ENCODE measurements around the gene B9D2.

Gene B9D2

DNA sequence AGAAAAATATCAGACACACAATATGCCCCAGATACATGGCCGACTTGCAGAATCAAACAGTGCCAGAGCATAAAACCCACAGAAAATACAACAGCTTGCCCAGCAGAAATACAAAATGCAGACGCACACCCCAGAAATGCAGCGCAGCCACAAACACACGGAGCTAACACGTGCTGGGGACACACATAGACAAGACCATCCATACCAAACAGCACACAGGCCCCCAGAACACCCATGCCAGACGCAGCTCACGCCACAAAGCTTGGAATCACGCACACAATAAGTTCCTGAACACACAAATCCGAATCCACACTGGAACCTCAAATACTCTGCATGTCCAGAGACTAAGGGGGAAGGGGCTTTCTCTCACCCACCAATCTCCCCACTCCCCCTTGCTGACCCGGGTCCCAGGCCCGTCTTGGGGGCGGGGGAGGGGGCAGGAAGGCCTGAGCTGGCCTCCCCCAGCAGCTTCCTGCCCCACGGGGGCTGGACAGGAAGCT is 36.8 kb downstream of the B9D2 start:
- peak in 1 of 2 donors; percentile 48 for DNase-seq

DNA sequence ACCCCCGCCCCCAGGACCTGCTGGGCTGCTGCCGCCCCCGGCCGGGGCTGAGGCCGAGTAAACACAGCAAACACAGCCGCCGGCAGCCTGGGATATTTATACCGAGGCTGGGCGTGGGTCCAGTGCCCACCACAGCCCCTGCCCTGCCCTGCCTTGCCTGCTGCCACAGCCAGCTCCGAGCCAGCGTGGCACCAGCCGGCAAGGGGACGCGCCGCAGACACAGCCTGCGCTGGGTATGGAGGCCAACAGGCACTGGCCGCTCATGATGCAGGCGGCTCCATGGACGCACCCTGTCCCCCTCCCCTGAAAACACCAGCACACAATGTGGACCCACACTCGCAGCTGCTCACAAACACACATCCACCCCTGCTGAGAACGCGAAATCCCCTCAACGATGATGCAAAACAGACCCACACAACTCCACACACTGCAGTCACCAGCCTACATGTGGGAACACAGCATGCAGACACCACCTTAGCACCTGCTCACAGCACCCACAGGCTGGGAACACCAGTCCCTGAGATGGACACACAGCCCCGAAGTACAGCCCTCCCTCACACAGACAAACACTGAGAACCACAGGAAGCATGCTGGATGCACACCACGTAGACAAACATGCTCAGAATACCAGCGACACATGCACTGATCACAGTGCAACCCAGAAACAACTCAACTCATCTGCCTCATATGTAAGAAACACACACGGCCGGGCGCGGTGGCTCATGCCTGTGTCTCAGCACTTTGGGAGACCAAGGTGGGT is 37.8 kb downstream of the B9D2 start:
- DNase-seq, result peak; percentile 48 to 63

DNA sequence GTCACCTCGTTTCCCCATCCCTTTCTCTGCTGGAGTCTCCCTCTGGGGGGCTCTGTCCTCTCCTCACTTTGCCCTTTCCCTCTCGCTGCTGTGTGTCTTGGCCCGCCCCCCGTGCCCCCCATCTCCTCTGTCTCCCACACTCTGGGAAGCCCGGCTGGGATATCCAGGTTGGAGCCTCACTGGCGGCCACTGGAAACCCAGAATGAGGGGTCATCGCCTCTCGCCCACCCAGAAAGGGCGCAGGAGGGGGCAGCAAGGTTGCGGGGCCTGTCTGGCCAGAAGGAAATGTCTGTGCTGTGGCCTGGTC is 38.4 kb downstream of the B9D2 start:
- DNase-seq, result no peak

DNA sequence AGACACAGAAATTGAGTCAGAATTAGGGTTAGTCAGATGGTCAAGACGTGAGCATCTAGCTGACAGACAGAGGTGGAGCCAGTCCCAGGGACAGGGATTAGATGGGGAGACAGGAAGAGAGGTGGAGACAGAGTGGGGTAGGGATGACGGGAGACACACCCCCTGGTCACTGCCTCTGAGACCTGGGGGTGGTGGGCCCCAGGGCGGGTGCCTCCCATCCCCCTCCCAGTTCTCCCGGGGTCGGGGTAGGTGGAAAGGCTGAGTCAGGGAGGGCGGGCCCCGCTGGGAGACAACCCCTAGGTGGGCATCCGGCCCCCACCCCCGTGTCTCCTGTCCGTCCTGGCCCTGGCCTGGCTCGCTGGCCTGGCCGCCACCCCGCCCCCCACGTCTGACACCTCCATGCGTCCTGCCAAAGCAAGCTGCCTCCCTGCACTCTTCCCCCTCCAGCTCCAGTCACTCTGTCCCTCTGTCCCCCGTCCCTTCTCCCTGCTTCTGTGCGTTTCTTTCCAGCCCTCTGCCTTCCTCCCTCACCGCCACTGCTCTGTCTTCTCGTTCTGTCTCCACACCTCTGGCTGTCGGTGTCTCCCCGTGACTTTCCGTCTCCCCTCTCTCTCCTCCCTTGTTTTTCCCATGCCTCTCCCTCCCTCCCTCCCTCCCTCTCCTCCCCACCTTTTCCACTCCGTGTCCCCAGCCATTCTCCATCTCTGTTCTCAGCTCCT is 38.9 kb downstream of the B9D2 start:
- peak in 1 of 2 donors; percentile 33 for DNase-seq

DNA sequence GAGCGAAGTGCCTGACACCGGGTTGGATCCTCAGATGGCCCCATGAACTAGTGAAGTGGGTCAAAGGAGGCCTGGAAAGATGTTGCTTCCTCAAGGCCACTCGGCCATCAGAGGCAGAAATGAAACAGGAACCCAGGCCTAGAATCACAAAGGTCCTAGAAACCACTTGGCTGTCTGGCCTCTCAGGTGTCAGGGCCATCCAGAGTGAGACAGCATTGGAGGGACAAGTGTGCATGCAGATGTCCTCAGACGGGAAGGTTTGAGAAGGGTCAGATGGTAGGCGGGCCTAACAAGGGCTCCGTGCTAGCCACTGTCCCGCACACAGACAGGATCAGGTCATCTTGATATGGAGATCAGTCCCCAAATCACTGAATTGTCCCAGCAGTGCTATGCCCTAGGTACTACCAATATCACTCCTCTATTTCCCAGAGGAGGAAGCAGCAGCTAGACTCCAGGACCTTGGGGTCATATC is 39.7 kb downstream of the B9D2 start:
- peak; percentile 66 to 71 for DNase-seq

DNA sequence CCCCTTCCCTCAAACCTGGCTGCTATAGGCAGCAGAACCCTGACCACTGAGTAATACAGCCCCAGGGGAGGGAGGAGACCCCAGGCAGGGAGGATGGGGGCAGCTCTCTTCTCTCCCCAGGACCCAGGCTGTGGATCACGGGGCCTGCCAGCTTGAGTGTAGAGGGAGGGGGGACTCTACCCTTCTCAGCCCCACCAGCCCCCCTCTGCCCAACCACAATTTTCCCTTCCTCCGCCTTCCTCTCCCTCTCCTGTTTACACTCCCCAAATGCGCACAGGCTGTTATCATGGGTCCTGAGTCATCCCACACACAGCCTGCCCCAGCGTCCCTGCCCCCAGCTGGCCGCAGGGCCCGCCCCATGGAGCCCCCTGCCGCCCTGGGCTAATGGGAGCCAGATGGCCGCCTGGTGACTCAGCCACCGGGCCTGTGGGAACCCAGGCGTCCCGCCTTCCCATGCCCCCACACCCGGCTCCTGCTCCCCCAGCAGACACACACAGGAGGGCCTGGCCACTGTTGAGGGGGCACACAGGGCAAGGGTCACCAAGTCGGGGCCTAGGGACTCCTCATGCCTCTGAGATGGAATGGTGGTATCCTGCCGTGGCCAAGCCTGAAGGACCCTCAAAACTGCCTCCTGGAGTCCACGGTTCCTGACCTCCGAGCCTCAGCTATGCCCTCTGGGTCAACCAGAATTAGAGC is 40.4 kb downstream of the B9D2 start:
- peak; percentile 25 to 50 for DNase-seq

DNA sequence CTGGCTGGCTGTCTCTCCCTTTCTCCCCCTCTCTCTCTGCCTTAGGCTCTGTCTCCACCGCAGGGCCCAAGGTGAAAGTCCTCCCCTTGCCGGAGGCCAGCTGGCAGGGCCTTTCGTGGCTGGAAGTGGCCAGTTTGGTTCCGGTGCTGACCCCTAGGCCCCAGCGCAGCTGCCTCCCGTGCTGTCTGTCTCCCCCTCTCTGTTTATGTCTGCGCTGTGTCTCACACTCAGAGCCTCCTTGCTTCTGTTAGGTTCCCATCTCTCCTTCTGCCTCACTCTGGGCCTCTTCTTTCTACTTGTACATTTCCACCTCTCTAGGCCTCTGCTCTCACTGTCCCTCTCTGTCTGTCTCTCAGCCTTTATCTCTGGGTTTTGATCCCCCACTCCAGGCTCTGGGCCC is 40.9 kb downstream of the B9D2 start:
- DNase-seq, result no peak

DNA sequence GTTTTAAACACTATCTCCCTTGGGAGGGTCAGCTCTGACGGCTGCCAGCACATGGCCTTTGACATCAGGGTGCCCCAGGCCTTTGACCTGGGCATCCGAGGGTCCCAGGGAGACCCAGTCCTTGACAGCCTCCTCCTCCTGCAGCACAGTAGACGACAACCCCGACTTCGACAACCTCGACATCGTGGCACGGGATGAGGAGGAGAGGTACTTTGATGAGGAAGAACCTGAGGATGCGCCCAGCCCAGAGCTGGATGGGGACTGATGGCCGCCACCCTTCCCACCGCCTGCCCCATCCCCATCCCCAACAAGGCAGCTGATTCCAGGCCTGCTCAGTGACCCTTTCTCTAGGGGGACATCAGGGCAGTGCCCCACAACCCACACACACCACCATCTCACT is 41.5 kb downstream of the B9D2 start:
- DNase-seq, result no peak

DNA sequence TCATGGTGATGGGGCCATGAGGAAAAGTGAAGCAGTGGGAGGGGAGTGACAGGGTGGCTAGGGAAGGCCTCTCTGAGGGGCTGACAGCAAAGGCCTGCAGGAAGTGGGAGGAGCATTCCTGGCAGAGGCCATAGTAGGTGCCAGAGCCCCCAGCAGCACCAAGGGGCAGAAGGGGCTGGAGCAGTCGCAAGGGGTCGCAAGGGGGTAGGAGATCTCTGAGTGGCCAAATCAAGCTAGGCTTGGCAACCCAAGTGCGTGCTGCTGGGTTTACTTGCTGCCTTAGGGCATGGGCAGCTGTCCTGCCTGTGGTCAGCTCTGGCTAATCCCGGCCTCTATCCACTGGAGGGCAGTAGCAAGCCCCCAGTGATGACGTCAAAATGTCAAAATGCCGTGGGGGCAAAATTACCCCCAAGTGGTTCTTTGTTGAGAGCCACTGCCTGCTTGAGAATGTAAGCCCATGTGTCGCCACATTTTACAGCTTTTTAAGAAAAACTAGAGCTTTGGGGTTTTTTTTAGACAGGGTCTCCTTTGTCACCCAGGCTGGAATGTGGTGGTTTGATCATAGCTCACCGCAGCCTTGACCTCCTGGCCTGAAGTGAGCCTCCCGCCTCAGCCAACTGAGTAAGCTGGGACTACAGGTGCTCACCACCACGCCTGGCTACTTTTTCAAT is 42.2 kb downstream of the B9D2 start:
- DNase-seq, result peak; percentile 44 to 49

DNA sequence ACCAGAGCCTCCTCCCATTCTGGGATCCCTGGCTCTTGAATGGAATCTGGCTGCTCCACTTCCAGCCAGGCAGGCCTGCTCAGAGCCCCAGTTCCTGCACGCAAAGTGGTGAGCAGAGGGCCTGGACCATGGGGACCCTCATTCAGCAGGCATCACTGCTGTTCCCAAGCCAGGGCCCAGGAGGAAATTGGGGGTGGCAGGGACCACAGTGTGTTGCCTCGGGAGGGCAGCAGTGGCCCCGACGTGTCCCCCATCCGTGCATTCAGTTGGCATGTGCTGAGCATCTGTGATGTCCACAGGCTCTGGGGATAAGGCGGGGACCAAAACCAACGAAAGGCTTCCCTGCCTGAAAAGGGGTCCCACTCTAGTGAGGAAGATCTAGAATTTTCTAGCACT is 42.7 kb downstream of the B9D2 start:
- no peak for DNase-seq

DNA sequence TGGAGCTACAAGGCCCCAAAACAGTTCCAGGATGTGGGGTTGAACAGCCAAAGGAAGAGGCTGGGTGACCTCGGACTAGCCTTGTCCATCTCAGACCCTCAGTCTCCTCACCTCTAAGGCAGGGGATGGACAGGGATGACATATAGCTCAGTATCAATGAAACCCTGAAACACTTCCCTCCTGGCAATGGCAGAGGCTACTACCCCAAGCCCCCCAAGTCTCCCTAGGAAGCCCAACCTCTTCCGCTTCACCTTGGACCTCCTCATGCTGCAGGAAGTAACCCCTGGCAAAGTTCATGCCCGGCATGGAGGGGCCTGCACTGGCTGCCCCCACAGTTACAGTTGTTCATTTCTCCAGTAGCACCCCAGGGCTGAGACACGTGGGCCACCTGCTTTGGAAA is 43.4 kb downstream of the B9D2 start:
- DNase-seq, result no peak

DNA sequence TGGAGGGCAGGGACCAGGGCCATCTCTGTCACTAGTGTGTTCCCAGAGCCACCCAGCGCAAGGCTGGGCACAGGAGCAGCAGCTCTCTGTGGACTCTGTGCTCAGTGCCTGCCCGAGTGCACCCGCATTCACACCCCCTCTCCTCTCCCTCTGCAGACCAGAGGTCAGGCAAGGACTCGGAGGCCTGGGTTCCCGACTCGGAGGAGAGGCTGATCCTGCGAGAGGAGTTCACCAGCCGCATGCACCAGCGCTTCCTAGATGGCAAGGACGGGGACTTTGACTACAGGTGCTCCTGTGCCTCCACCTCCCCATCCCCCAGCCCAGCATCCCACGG is 43.8 kb downstream of the B9D2 start:
- no peak for DNase-seq

DNA sequence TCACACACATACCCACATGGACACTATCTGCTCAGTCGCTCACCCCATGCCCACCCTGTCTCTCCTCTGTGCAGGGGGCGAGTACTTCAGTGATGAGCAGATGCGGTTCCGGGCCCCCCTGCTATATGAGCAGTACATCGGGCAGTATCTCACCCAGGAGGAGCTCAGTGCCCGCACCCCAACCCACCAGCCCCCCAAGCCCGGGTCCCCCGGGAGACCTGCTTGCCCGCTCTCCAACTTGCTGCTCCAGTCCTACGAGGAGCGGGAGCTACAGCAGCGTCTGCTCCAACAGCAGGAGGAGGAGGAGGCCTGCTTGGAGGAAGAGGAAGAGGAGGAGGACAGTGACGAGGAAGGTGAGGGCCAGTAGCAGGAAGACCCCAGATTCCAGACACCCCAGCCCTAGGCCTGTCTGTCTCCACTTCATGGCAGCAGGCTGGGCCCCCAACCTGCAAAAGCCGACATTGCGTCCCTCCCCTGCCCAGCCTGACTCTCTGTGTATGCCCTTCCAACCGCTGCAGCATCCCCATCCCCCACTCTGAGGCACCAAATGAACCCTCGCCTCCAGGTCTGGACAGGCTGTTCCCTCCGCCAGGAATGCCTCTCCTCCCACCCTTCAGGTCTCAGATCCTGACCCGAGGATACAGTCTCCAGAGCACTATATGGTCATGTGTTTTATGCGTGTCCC is 44.3 kb downstream of the B9D2 start:
- no peak for DNase-seq

DNA sequence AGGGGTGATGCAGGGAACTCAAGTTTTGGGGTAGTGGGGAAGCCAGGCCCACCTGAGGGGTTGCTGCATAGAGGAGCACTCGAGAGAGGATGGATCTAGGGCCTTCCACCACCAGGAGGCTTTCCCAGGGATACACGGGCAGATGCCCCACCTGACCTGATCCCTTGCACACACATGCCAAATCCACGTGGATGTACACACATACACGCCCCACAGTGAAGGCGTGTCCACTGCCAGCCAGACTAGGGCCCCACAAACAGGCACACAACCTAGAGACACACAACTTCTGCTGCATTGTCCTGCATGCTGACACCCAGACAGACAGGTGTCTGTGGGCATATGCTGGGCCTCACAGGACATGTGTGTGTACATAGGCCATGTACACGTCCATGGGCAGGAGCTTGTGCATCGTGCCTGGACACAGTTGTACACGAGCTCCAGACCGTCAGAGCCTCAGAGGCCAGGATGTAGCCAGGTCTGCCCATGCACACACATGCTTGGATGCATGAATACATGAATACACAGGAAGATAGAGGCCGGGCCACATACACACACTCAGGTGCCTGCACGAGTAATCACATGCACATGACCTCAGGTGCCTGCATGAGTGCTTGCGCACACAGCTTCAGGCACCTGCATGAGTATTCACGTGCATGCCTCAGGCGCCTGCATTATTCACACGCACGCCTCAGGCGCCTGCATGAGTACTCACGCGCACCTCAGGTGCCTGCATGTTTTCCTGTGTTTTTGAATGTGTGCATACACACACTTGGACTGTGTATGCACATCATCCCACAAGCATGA is 45.1 kb downstream of the B9D2 start:
- no peak for DNase-seq

DNA sequence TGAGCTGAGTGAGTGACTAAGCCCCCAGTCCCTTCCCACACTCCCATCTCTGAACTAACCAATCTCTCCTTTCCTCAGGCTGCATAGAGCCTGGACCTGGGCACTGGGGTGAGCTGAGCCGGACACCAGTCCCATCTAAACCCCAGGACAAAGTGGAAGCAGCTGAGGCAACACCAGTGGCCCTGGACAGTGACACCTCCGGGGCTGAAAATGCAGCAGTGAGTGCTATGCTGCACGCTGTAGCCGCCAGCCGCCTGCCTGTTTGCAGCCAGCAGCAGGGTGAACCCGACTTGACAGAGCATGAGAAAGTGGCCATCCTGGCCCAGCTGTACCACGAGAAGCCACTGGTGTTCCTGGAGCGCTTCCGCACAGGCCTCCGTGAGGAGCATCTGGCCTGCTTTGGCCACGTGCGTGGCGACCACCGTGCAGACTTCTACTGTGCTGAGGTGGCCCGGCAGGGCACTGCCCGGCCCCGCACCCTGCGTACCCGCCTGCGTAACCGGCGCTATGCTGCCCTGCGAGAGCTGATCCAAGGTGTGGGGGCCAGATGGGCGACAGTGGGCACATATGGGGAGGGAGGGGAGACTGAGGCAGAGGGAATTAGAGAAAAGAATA is 47.5 kb downstream of the B9D2 start:
- DNase-seq, result no peak

DNA sequence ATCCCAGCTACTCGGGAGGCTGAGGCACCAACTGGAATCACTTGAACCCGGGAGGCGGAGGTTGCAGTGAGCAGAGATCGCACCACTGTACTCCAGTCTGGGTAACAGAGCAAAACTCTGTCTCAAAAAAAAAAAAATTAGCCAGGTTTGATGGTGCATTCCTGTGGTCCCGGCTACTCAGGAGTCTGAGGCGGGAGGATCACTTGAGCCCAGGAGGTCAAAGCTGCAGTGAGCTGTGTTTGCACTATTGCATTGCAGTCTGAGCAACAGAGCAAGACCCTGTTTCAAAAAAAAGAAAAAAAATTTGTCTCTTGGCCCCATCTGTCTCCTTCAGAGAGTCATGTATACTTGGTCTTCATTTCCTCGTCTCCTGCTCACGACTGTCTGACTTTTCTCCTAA is 52.3 kb downstream of the B9D2 start:
- no peak for DNase-seq

DNA sequence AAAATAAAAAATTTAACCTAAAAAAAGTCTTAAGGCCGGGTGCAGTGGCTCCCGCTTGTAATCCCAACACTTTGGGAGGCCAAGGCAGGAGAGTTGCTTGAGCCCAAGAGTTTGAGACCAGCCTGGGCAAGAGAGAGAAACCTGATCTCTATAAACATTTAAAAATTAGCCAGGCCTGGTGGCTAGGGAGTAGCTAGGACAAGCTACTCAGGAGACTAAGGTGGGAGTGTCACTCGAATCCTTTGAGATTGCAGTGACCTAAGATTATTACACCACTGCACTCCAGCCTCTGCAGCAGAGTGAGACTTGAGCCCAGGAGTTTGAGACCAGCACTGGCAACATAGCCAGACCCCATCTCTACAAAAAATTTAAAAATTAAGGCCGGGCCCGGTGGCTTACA is 52.9 kb downstream of the B9D2 start:
- DNase-seq, result no peak

DNA sequence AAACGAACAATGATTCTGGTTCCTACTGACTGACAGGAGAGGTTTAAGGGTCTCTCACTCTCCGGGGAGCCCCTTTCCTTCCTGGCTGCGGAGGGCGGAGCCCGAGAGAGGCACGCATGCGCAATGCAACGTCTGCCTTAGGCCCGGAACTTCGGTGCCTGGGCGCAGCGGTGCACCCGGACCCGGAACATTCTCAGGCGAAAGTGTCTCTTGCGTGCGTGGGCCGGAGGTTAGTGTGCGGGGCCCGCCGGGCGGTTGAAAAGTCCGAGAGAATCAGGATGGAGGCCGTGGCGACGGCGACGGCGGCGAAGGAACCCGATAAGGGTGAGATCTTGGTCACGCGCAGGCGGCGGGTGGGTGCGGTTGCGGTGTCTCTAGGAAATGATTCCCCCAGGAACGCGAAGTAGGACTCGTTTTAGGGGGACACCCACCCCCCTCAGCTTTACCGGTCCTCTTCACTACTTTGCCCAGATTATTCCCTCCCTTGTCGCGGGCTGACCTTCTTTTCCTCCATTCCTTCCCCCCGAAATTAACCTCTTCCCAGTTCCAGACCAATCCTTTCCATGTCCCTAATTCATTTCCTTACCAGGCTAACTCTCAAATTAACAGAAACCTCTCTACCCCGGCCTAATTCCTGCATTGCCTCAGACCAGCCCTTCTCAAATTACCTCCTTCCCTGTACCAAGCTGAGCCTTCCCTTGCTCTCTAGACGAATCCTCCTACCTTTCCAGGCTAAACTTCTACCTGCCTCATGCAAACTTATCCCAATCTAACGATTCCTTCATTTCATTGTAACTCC is 53.7 kb downstream of the B9D2 start, which contains the start of gene CCDC97:
Gene CCDC97, plus strand, starts transcription at position 140 of the 799 bp plus-strand sequence. Its CDS starts 139 bp downstream, at position 279.
- peak; percentile 88 to 90 for DNase-seq

DNA sequence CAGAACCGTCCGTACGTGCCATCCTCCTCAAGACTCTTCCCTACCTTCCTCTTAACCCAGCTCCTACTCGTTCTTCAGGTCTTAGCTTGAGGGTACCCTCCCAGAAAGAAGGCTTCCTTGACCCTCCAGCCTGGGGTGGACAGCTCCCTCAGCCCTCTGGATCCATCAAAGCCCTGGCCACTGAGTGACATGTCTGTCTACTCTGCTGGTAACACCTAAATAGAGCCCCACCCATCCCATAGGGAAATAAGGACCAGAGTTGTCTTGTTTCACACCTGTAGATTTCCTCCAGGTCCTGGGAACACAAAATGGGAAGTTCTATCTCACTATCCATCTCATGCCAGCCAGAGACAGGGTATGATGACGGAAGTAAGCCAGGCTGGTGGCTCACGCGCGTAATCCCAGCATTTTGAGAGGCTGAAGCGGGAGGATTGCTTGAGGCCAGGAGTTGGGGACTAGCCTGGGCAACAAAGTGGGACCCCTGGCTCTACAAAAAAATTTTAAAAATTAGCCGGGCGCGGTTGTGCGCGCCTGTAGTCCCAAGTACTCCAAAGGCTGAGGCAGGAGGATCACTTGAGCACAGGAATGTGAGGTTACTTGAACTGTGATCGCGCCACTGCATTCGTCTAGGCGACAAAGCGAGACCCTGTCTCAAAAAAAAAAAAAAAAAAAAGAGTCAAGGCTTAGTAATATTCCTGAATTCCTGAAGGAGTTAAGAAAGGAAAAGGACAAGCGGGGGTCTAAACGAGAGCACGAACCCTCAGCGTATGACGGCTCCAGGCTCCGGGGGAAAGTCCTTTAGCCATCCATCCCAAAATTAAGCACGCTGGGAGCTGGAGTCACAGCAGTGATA is 54.5 kb downstream of the B9D2 start:
- DNase-seq, result peak; percentile 34 to 42

Measured in inflammatory macrophage (primary cell).